TTC549 (cell line): ENCODE results near the gene ANKS6.

ENCODE experiments used
- FAIRE-seq: peaks from 2 replicates; lab custom pipeline; 2012; peaks lifted over from hg19 to GRCh38; lab: Jason Lieb, UNC

The ANKS6 gene

DNA sequence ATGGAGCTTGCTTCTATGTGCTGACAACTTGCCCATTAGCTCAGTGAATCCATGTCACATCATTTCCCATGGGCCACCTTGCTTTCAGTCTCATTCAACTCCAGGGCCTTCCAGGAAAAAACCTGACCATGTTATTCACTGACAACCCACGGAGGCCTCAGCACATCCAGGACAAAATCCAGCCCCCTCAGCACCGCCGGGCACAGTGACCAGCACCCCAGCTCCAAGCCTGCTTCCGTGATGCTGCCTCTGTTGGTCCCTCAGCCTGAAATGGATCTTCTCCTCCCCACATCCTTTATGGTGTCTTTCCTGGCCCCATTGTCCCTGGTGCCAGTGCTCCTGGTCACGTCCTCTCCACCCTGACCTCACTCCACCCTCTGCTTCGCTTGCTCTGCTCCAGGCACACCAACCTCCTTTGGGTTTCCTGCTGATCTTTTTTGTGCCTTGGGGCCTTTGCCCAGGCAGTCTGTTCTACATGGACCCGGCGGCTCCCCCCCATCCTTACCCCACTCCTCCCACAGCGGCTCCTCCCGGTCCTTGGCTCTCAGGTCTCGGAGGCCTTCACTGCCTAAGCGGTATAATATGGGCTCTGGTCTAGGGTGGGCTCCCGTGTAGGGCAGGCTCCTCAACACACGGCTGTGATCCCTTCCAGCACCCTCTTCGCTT is 25.0 kb downstream of the ANKS6 start:
- FAIRE-seq = no peak

DNA sequence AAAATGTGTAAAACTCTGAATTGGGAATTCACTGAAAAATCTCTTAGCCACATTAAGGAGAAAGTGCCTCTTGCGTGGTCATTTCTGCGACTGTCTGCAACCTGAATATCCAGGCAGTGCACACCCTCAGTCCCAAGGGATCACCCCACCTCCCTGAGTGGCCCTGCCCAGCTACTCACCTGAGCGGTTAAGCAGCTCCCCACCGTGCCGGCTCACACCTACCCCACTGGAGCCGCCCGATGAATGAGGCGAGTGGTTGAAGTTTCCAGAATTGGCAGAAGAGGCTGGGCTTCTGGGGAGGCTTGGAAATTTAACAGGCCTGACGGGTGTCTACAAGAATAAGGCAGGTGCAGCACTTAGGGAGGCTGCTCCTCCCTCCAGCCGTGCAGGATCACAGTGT is 25.6 kb downstream of the ANKS6 start:
- no peak for FAIRE-seq

GRCh38 chr9:98768344-98768743 is 28.0 kb downstream of the ANKS6 start:
- no peak for FAIRE-seq

GRCh38 chr9:98767915-98768314 is 28.4 kb downstream of the ANKS6 start:
- no peak for FAIRE-seq

- FAIRE-seq = no peak
Observed at GRCh38 chr9:98767196-98767595, 29.2 kb downstream of the ANKS6 start.

GRCh38 chr9:98766586-98766985 is 29.8 kb downstream of the ANKS6 start:
- no peak for FAIRE-seq

GRCh38 chr9:98765256-98765655 is 31.1 kb downstream of the ANKS6 start:
- no peak for FAIRE-seq

- FAIRE-seq = no peak
Observed at GRCh38 chr9:98763986-98764745, 32.2 kb downstream of the ANKS6 start.

DNA sequence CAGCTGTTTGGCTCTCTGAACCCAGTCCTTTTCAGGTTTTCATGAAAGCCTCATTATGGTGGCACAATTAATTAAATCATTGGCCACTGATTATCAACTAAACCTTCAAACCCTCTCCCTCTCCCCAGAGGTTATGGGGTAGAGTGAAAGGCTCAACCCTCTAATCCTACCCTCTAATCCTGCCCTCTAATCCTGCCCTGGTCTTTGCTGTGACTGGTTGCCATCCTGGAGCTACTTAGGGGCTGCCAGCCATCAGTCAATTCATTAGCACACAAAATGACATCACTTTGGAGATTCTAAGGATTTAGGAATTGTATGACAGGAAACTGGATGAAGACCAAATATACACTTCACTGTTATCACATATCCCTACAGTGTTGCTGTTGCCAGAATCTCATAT is 36.1 kb downstream of the ANKS6 start:
- no peak for FAIRE-seq

DNA sequence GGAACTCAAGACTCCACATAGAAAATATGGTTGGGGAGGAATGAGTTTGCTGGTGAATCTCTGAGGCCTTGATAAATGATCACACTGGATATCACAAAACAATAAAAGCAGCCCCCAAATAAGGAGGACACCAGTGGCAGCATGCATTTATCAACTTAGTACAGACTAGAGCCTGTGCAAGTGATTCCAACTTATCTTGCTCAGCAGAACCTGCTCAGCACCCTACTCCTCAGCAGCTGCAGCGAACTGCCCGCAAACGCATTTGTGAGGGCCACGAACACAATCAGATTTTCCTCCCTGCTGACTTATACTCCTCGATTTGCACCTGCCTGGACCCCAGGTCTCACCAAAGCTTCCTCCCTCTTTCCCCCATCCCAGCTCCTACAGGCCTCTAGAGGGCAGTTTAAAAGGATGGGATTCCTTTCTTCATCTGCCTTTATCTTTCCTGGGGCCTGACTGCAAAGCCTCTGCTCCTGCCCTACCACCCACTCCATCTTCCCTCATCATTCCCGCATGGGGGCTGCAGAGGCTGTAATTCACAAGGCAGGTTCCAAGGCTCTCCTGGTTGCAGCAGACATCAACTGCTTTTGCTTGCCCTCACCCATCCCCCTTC is 41.2 kb downstream of the ANKS6 start:
- no peak for FAIRE-seq

GRCh38 chr9:98751210-98751609 is 45.1 kb downstream of the ANKS6 start:
- no peak for FAIRE-seq

- FAIRE-seq = no peak
Observed at GRCh38 chr9:98750364-98751060, 45.8 kb downstream of the ANKS6 start.

DNA sequence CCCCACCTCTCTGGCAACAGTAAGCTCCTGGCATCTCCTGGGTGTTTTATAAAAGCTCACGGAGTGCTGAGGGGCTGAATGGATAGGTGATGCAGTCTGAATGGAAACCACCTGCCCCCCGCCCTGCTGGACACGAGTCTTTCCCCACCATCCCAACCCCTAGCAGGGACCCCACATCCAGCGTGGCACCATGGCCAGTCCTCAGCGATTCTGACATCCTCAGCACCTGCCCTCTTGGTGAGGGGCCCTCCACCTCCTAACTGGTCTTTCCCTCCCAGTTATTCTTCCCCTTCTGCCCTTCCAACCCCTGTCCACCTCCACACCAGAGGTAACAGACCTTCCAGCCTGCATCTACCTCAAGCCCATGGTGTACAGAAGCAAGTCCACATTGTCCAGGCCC is 48.9 kb downstream of the ANKS6 start:
- FAIRE-seq = no peak

DNA sequence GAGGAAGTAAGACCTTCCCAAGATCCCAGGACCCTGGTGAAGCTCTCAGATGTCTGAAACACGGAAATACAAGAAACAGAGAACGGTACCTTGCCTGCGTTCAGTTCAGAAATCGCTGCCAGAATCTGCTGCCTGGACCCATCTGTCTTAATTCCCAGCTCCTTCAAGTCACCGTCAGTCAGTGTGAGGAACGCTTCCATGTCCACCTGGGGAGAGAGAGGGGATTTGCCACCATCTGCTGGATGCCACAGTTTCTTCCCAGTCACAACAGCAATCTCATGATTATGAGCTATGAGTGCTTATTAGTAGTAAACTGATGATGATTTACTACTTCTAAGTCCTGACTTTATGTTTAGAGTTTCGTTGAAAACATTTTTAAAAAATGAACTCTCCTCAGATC is 50.9 kb downstream of the ANKS6 start:
- no peak for FAIRE-seq

GRCh38 chr9:98743818-98744611 is 52.3 kb downstream of the ANKS6 start:
- FAIRE-seq = no peak

DNA sequence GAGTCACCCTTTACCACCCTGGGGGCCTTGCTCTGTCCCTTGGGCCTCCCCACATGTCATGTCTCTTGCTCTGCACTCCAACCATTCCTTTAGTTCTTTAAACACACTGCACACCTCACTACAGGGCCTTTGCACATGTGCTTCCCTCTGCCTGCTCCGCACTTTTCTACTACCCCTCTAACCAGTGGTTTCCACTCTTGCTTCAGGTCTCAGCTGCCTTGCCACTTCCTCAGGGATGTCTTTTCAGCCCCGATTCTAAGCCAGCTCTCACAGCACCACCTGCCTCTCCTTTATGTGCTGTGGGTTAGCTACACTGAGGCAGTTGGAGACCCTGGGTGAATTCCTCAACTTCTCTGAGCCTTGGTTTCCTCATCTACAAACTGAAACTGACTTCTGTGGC is 53.0 kb downstream of the ANKS6 start:
- FAIRE-seq = no peak

DNA sequence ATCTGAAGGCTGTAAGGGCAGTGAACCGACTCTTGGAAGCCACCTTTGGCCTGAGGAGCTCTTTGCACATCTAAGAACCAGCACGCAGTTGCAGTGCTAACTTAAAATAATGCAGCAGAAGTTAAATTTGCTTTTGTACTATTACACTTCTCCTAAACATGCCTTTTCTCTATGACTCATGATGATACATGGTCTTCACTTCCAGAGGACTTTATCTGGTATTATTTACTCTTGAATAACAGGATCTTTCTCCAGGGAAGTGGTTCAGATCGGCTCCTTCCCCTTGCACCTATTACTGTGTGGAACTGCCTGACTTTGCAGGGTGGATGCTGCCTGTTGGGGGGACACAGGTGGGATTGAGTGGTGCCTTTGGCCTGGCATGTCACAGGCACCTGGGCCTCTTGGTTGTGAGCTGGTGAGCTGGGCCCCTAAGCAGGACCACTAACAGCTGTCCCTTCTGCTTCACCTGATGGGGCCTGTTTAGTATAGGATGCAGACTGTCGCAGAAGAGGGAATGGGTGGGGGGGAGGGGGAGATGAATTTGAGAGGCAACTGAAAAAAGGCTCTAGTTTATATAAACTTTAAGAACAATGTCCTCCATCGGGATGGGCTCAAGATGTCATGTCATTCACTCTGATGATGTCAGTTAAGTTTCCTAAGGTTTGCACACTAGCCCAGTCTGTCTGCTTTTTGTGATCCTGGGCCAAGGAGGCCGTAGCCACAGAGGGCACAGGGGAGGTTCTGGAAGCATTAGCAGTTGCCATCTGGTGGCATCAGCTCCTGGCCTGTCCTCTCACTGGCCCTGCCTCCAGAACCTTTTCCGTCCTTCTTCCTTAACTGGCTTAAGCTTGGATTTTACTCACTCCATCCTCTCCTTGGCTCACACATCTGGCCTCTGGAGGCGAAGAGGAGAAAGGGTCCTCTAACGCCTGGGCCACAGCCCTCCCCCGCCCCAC is 53.8 kb downstream of the ANKS6 start:
- no peak for FAIRE-seq

DNA sequence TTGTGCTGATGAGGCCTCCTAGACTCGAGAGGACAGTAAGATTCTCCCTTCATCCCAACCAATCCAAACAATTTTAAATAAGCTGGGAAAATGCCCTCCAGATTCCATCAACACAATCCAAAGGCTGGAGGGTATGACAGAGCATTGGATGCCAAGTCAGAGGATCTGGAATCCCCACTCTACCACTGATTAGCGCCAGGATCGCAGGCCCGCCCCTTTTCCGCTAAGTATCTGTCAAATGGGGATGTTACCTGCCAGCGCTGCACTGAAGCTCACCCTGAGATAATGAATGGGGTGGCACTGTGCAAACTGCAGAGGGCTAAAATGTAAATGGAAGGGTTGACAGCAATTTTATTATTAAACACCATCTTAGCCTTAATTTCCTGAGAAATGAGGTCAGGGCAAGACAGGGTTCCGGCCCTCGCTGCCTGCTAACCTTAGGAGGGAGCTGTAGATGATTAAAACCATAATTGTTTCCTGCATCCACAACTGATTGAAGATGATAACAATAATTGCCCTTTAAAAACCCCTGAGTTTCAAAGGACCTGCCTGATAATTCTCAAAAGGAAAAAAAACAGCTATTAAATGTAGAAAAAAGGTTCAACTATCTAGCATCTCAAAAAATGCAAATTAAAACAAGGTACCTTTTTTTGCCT is 56.0 kb downstream of the ANKS6 start:
- no peak for FAIRE-seq

DNA sequence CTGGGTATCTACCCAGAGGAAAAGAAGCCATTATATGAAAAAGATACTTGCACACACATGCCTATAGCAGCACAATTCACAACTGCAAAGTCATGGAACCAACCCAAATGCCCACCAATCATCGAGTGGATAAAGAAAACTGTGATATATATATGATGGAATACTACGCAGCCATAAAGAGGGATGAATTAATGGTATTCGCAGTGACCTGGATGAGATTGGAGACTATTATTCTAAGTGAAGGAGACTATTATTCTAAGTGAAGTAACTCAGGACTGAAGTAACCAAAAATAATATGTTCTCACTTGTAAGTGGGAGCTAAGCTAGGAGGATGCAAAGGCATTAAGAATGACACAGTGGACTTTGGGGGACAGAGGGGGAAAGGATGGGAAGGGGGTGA is 57.6 kb downstream of the ANKS6 start:
- no peak for FAIRE-seq

GRCh38 chr9:98736226-98736625 is 60.1 kb downstream of the ANKS6 start:
- no peak for FAIRE-seq

DNA sequence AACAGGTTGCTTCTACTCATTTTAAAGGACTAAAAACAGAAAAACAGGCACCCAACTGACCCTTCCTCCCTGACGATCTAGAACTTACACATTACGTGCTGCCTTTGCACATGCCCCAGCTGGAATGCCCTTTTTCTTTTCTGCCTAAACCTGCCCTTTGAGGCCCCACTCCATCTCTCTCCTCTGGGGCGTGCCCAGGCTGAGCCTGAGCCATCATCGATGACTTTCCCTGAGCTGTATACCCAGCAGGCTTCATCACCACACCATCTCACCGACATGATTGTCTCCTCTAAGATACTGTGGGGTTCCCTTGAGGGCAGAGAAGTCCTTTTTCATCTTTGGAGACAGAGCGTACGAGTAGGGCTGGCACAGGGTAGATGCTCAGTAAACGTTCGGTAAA is 63.6 kb downstream of the ANKS6 start:
- no peak for FAIRE-seq
